Measurements from ENCODE around the gene SH3GLB2.

Gene SH3GLB2

DNA sequence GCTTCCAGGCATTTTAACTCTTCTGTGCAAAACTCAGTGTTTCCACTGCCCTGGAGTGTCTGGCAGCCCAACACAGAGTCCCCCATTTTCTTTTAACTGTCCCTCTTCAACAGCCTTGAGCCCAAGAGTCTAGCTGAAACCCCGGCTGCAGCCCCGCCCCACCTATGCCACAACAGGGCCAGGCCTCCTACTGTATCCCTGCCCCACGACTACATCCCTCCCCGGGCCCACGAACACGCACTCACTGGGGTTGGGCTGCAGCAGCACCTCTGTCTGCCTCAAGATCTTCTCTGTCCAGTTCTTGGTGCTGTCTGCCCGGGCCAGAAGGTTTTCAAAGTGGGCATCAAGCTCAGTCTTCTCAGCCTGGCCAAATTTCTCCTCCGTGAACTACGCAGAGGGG is 6.1 kb downstream of the SH3GLB2 start:
- in situ Hi-C loops (cut with MboI; ENCODE audit: low sequenced_read_pairs, unreplicated experiment), result no loop called here
- TF ChIP-seq, protein P1, sequence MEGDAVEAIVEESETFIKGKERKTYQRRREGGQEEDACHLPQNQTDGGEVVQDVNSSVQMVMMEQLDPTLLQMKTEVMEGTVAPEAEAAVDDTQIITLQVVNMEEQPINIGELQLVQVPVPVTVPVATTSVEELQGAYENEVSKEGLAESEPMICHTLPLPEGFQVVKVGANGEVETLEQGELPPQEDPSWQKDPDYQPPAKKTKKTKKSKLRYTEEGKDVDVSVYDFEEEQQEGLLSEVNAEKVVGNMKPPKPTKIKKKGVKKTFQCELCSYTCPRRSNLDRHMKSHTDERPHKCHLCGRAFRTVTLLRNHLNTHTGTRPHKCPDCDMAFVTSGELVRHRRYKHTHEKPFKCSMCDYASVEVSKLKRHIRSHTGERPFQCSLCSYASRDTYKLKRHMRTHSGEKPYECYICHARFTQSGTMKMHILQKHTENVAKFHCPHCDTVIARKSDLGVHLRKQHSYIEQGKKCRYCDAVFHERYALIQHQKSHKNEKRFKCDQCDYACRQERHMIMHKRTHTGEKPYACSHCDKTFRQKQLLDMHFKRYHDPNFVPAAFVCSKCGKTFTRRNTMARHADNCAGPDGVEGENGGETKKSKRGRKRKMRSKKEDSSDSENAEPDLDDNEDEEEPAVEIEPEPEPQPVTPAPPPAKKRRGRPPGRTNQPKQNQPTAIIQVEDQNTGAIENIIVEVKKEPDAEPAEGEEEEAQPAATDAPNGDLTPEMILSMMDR (IDR thresholded peaks at IDR 0.05; ENCODE audit: borderline replicate concordance, control extremely low read depth, extremely low read depth, insufficient read depth, missing control alignments), result no peak

DNA sequence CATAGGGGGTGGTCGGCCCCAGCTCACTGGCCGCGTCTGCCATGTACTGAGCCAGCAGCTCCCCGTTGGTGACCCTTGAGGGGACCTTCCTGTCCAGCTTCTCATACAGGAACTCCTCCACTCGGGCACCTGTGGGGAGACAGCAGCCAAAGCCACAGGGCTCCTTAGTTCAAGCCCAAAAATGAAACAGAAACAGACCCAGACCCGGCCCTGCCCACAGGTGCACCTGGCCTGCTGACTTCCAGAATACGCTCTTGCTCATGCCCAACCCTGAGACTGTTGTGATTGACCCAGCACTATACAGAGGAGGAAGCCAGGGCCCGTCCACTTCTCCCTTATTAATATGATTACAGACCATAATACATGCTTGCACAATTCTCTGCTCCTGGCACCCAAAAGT is 7.0 kb downstream of the SH3GLB2 start:
- TF ChIP-seq, protein P1 (IDR thresholded peaks at IDR 0.05; ENCODE audit: borderline replicate concordance, control extremely low read depth, extremely low read depth, insufficient read depth, missing control alignments), result no peak
- in situ Hi-C loops (cut with MboI; ENCODE audit: low sequenced_read_pairs, unreplicated experiment), result no loop called here
- peak; percentile 71 for DNase-seq (ENCODE audit: low spot score)

More for the DNA sequence above, 6.1 kb downstream of the SH3GLB2 start:
- DNase-seq (ENCODE audit: low spot score), result no peak

DNA sequence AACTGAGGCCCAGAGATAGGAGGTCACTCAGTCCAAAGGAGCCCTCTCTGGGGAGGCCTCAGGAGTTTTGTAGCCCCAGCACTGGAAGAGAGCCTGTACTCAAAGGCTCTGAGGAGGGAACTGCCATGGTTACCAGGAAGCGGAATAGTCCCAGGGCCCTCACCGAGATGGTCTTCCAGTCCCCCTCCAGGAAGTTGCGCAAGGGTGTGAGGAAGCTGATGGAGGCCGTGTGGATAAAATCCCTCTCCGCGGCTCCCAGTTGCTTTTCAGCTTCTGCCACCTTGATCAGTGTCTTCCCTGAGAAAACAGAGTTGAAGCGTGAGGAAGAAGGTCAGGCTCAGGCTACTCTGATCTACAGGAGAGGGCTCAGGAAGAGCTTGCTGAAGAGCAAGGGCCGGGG is 13.5 kb downstream of the SH3GLB2 start:
- TF ChIP-seq, protein P1 (IDR thresholded peaks at IDR 0.05; ENCODE audit: borderline replicate concordance, control extremely low read depth, extremely low read depth, insufficient read depth, missing control alignments), result no peak
- in situ Hi-C loops (cut with MboI; ENCODE audit: low sequenced_read_pairs, unreplicated experiment), result no loop called here
- no peak for DNase-seq (ENCODE audit: low spot score)

DNA sequence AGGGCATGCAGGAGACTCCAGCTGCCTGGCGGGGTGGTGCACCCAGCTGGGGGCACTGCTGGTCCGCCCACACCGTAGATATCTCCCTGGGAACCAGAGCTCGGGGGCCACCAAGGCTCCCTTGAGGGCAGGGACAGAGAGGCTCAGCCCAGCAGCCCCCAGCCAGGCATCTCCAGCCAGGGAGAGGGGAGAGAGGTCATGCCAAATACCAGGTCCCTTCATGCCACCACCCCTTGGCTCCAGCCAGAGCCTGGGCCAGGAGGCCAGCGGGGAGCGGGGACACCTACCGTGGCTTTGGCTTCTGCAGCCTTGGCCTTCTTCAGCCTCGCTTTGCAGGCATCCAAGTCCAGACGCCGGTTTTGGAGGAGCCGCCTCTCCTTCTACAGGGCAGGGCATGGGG is 14.0 kb downstream of the SH3GLB2 start:
- in situ Hi-C loops (cut with MboI; ENCODE audit: low sequenced_read_pairs, unreplicated experiment), result no loop called here
- DNase-seq (ENCODE audit: low spot score), result no peak
- TF ChIP-seq, protein P1 (IDR thresholded peaks at IDR 0.05; ENCODE audit: borderline replicate concordance, control extremely low read depth, extremely low read depth, insufficient read depth, missing control alignments), result no peak

DNA sequence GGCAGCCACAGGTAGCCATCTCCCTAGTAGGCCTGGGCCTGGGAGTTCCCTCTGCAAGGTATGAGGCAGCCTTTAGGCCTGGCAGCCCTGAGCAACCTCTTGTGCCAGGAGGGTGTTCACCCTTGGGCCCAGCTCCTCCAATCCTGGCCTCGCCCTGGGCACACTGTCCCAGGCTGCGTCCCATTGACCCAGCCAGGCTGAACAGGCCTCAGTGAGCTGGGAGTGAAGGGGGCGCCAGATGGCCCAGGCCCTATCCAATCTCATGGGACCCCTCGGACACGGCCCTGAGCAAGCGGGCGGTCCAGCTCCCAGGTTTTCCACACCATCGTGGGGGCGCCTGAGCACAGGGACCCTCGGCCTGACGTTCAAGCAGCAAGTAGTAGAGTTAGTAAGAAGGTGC is 14.5 kb downstream of the SH3GLB2 start:
- DNase-seq (ENCODE audit: low spot score), result no peak
- TF ChIP-seq, protein P1 (IDR thresholded peaks at IDR 0.05; ENCODE audit: borderline replicate concordance, control extremely low read depth, extremely low read depth, insufficient read depth, missing control alignments), result no peak
- in situ Hi-C loops (cut with MboI; ENCODE audit: low sequenced_read_pairs, unreplicated experiment), result no loop called here

DNA sequence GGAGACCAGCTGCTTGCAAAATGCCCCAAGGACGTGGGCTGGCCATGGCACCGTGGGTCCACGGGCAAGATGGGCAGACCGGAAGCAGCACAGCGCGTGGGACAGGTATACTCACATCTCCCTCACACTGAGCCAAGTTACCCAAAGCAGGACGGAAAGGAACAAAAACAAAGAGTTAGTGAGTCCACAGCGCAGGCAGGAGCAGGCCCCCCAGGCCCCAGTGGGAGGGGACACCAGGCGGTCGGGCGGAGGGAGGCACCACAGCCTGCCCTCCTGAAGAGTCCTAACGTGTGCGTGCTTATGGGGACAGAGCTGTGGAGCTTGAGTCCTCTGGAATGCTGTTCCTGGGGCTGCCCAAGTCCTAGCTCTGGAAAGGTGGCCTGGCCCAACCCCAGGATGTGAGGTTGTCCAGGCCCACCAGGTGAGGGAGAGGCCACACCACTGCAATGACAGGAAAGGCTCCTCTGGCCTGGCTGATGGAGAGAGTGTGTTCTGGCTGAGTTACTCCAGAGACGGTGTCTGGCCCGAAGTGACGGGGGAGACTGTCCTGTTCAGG is 15.2 kb downstream of the SH3GLB2 start:
- TF ChIP-seq, protein P1 (IDR thresholded peaks at IDR 0.05; ENCODE audit: borderline replicate concordance, control extremely low read depth, extremely low read depth, insufficient read depth, missing control alignments), result no peak
- in situ Hi-C loops (cut with MboI; ENCODE audit: low sequenced_read_pairs, unreplicated experiment), result no loop called here
- DNase-seq (ENCODE audit: low spot score), result no peak
